Lower leg skin (tissue), 3 donors: Measurements from ENCODE around the gene SPHKAP.

Experiments
- POLR2A ChIP-seq, 2 donors: fragments of 450-650 bp; IDR thresholded peaks; one replicate each; pipeline ENCODE4 v1.6.1; 2016 to 2017; ENCODE audit warnings: antibody characterized with exemption in 2 of 2, mild to moderate bottlenecking in 1 of 2, moderate library complexity in 1 of 2
- TF ChIP-seq, protein P1 (sequence below), 3 donors: fragments of 450-650 bp; IDR thresholded peaks; one replicate each; pipeline ENCODE4 v1.5.1; 2016; ENCODE audit warnings: antibody characterized with exemption in 3 of 3, mild to moderate bottlenecking in 3 of 3, moderate library complexity in 2 of 3

DNA sequence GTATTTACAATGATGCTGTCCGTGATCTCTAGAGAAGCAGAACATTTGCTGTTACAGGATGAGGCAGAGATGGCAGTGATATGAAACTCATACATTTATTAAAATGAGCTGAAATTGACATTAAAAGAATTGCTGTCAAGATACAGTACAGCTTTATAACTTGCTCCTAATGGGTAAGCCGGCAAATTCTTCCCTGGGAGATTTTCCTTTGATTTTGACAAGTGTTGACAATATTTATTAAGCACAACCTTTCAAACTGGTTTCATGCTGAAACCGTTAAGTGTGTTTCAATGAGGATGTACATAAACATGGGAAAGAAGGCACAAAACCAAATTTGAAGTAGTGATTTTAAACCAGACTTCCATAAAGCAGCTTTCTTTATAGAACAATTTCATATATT lies 45.5 kb downstream of the SPHKAP start:
- TF ChIP-seq, protein P1, sequence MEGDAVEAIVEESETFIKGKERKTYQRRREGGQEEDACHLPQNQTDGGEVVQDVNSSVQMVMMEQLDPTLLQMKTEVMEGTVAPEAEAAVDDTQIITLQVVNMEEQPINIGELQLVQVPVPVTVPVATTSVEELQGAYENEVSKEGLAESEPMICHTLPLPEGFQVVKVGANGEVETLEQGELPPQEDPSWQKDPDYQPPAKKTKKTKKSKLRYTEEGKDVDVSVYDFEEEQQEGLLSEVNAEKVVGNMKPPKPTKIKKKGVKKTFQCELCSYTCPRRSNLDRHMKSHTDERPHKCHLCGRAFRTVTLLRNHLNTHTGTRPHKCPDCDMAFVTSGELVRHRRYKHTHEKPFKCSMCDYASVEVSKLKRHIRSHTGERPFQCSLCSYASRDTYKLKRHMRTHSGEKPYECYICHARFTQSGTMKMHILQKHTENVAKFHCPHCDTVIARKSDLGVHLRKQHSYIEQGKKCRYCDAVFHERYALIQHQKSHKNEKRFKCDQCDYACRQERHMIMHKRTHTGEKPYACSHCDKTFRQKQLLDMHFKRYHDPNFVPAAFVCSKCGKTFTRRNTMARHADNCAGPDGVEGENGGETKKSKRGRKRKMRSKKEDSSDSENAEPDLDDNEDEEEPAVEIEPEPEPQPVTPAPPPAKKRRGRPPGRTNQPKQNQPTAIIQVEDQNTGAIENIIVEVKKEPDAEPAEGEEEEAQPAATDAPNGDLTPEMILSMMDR (IDR thresholded peaks at IDR 0.05): no peak
- TF ChIP-seq POLR2A (IDR thresholded peaks at IDR 0.05): no peak
